ENCODE results near the gene TBR1.

- TF ChIP-seq EZH2 (IDR thresholded peaks at IDR 0.05; ENCODE audit: borderline replicate concordance, low read depth, low read length, severe bottlenecking) (no peak), POLR2A (IDR thresholded peaks at IDR 0.05; ENCODE audit: low read depth, low read length) (no peak), GATA2 (IDR thresholded peaks at IDR 0.05; ENCODE audit: insufficient read depth, insufficient read length, low read depth, low read length) (no peak)
Measured at GRCh38 chr2:161432107-161432506, 16.0 kb downstream of the TBR1 start.

Data from endothelial cell of umbilical vein (primary cell).